Duodenal mucosa (tissue), 2 donors: ENCODE results near the gene NOD2.
A peak's percentile ranks its signal among the peaks of the same experiment; 100 is the strongest.

Experiments used
- H3K27ac ChIP-seq: one replicate; pipeline ENCODE4 v1.7.0; 2013; ENCODE audit warnings: low read depth, low read length
- H3K27me3 ChIP-seq, 2 donors: one replicate each; pipeline ENCODE4 v1.7.0; 2013; ENCODE audit warnings: low read length in 2 of 2, control low read depth in 1 of 2; ENCODE audit not compliant: insufficient read depth in 2 of 2, control insufficient read depth in 1 of 2
- H3K36me3 ChIP-seq, 2 donors: one replicate each; pipeline ENCODE4 v1.7.0; 2013; ENCODE audit warnings: low read length in 2 of 2, control low read depth in 1 of 2; ENCODE audit not compliant: insufficient read depth in 2 of 2, control insufficient read depth in 1 of 2
- H3K4me1 ChIP-seq, 2 donors: one replicate each; pipeline ENCODE4 v1.7.0; 2013; ENCODE audit warnings: low read length in 2 of 2, control low read depth in 1 of 2; ENCODE audit not compliant: insufficient read depth in 2 of 2, control insufficient read depth in 1 of 2
- H3K4me3 ChIP-seq, 2 donors: one replicate each; pipeline ENCODE4 v1.7.0; 2013; ENCODE audit warnings: low read length in 2 of 2, low read depth in 1 of 2
- H3K9ac ChIP-seq, 2 donors: one replicate each; pipeline ENCODE4 v1.7.0; 2013; ENCODE audit warnings: low read length in 2 of 2, low read depth in 1 of 2
- H3K9me3 ChIP-seq, 2 donors: one replicate each; pipeline ENCODE4 v1.7.0; 2013; ENCODE audit warnings: low read length in 2 of 2, control low read depth in 1 of 2; ENCODE audit not compliant: control insufficient read depth in 1 of 2

NOD2 gene

DNA sequence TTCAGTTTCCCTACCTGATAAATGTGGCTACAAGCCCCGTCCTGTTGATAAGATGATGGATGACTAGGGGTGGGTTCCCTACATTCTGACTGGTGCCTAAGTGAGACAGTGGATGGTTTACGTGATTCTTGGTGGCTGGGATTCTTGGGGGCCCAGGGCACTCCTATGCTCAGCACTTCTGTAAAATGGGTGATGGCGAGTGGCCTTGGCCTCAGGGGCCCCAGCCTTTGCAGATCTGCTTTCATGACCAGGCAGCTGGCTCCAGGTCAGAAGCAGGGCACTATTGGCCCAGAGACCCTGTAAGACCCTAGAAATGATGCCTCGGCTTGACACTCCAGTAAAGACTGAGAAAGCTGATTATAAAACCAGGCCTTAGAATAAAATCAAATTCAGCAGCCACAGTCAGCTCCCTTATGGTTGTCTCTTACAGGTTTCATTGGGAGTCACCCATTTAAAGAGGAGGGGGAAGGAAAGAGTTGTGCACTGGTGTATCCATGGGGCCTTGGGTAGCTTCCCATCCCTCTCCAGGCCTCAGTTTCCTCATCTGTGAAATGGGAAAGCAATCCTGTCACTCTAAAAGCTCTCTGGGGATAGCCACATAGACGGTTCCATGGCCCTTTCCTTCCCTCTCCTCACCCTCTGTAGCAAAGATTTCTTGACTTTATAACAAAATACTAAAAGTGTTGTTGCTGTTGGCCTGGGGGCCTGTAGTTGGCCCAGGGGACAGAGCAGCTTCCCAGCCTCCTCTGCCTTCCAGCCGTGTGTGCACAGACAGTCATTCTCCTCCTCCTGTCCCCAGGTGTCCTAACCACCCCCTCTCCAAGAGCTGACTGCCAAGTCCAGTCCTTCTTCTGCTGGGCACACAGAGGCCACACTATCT is 13.5 kb upstream of the NOD2 start:
- H3K9ac ChIP-seq: peak overlapping the region; percentile 52 to 53
- H3K36me3 ChIP-seq: peaks cover 2 to 6% of the 10 kb centered on the region in 2 donors
- H3K27ac ChIP-seq: no peak overlapping the region
- H3K27me3 ChIP-seq: no peaks in the 10 kb centered on the region
- peak overlapping the region; percentile 64 to 67 for H3K4me3 ChIP-seq
- H3K9me3 ChIP-seq: no peaks in the 10 kb centered on the region
- H3K4me1 ChIP-seq: peaks cover 17 to 24% of the 10 kb centered on the region in 2 donors

DNA sequence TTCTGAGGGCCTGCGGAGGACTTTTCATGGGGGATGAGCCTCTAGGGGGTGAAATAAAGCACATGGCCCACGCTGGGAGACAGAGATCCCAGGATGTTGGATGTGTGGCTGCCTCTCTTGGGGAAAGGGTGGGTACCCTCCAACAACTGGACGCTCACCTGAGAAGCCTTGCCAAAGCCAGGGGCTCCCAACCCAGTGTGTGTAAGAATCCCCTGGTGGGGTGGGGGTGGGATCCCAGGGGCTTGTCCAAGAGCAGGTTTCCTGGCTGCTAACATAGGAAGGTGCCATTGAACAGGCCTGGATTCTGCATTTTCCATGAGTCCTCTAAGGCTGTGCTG is 12.9 kb upstream of the NOD2 start:
- Histone ChIP-seq H3K4me3 (peak overlapping the region; percentile 64 to 67), H3K36me3 (peaks cover 0 to 5% of the 10 kb centered on the region in 2 donors), H3K27me3 (no peaks in the 10 kb centered on the region), H3K9ac (peak overlapping the region; percentile 52 to 53), H3K9me3 (no peaks in the 10 kb centered on the region), H3K27ac (no peak overlapping the region), H3K4me1 (peaks cover 23 to 28% of the 10 kb centered on the region in 2 donors)

DNA sequence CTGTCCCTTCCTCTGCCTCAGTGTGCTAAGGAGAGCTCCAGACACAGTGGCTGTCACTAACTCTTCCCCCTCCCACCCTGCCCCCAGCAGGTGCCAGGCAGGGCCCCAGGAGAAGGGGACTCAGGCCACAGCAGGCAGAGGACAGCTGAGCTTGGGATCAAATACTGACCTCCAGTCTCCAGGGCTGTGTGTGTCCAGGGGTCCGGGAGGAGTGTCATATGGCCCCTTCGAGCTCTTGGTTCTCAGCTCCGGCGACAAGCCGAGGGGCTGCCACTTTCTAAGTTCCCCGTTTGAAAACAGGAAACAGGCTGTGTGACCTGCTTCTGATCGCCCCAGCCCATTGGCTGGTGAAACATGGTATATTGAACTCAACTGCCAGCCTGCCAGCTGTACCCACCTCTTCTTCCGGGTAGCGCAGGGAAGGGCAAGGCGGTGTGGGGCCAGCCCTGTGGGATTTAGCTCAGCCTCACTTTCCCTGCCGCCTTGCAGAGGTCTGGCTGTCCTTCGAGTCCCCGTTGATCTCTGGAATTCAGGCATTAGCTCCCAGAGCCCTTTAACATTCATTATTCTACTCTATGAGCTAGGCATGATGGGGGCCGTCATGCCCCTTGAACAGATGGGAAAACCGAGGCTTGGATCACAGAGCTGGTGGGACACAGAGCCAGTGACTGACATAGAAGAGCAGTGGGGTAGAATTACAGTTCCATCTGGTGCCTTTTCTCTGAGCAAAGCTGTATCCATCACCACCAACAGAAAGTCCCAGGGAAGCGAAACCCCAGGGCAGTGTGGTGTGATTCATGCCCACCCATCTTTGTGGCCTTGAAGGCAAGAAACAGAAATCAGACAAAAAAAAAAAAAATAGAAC is 12.2 kb upstream of the NOD2 start, which contains the start of gene SNX20:
TSS of gene SNX20 (minus strand) at position 292 of the 865 bp plus-strand sequence. CDS start 3,786 bp downstream, outside the sequence.
- Histone ChIP-seq H3K4me1 (peaks cover 23 to 33% of the 10 kb centered on the region in 2 donors), H3K9me3 (no peaks in the 10 kb centered on the region), H3K9ac (peak within 1 kb of the TSS; percentile 52 to 53), H3K27me3 (no peaks in the 10 kb centered on the region), H3K36me3 (peaks cover 0 to 5% of the 10 kb centered on the region in 2 donors), H3K4me3 (peak within 1 kb of the TSS; percentile 64 to 67), H3K27ac (peak within 1 kb of the TSS; percentile 48)

DNA sequence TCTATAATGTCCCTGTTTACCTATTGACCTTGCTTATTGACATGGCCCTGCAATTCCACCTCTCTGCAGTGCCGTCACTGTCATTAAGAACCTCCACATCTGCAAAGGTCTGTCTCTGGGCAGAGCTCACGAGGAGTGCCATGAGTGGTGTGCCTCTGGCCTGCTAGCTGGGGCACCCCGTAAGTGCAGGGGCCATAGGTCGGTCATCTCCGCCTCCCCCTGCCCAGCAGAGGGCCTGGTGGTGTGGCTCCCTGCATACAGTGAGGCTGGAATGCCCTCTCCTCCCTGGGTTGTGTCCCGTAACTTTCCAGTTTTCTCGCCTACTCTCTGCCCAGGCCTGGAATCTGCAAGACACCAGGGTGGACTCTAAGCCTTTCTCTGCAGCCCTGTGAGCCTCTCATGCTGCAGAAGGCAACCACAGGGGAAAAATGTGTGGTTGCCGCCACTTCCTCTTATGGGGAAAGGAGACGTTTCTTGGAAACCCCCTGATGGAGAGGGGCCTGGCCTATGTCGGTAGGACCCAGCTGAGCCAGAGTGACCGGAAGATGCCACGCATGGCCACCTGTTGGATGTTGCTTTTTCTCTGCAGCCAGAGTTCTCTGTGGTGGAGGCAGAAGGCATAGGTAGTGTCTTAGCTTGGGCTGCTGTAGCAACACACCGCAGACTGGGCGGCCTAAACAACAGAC is 9.6 kb upstream of the NOD2 start:
- Histone ChIP-seq H3K9me3 (no peaks in the 10 kb centered on the region), H3K4me3 (no peak overlapping the region), H3K36me3 (no peaks in the 10 kb centered on the region), H3K27me3 (no peaks in the 10 kb centered on the region), H3K27ac (peak overlapping the region; percentile 0), H3K9ac (no peak overlapping the region), H3K4me1 (peaks cover 28 to 33% of the 10 kb centered on the region in 2 donors)

DNA sequence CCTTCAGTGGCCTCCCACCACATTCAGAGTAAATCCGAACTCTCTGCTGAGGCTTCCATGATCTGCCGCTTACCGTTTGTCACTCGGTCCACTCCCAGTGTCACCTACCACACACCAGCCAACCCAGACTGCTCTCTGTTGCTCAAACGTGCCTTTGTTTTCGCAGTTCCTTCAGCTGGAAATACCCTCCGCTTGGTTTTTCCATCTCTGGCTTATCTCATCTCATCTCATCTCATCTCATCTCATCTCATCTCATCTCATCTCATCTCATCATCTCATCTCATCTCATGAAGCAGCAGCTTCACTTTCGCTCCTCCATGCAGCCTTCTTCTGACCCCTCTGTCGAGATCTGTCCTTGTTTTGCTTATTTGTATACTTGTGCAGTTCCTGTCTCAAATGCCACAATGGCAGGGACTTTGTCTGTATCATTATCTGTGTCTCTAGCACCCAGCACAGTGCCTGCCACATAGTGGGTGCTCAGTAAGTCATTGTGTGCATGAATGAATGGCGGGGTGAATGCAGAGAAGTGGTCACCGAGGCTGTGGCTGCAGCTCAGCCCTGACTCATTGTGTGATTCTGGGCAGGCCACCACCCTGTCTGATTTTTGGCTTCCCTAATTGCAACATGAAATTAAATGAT is 8.5 kb upstream of the NOD2 start:
- no peak overlapping the region for H3K9ac ChIP-seq
- H3K9me3 ChIP-seq: no peaks in the 10 kb centered on the region
- H3K36me3 ChIP-seq: no peaks in the 10 kb centered on the region
- peak overlapping the region; percentile 5 for H3K27ac ChIP-seq
- H3K27me3 ChIP-seq: no peaks in the 10 kb centered on the region
- peaks cover 28 to 30% of the 10 kb centered on the region in 2 donors for H3K4me1 ChIP-seq
- H3K4me3 ChIP-seq: no peak overlapping the region

- peaks cover 28 to 30% of the 10 kb centered on the region in 2 donors for H3K4me1 ChIP-seq
- H3K27ac ChIP-seq: peak overlapping the region; percentile 5
- no peaks in the 10 kb centered on the region for H3K27me3 ChIP-seq
Observed at GRCh38 chr16:50685462-50686063, 7.8 kb upstream of the NOD2 start.

GRCh38 chr16:50688083-50688482 is 5.3 kb upstream of the NOD2 start:
- Histone ChIP-seq H3K36me3 (no peaks in the 10 kb centered on the region), H3K27ac (no peak overlapping the region), H3K4me1 (peaks cover 27 to 28% of the 10 kb centered on the region in 2 donors), H3K27me3 (no peaks in the 10 kb centered on the region), H3K9me3 (no peaks in the 10 kb centered on the region), H3K9ac (no peak overlapping the region), H3K4me3 (no peak overlapping the region)

More at GRCh38 chr16:50685462-50686063, 7.8 kb upstream of the NOD2 start:
- Histone ChIP-seq H3K9me3 (no peaks in the 10 kb centered on the region), H3K9ac (no peak overlapping the region), H3K36me3 (no peaks in the 10 kb centered on the region), H3K4me3 (no peak overlapping the region)

GRCh38 chr16:50688867-50689266 is 4.5 kb upstream of the NOD2 start:
- Histone ChIP-seq H3K4me3 (no peak overlapping the region), H3K36me3 (no peaks in the 10 kb centered on the region), H3K27ac (no peak overlapping the region), H3K9me3 (no peaks in the 10 kb centered on the region), H3K4me1 (peaks cover 23 to 26% of the 10 kb centered on the region in 2 donors), H3K27me3 (peaks cover 0 to 2% of the 10 kb centered on the region in 2 donors), H3K9ac (no peak overlapping the region)

GRCh38 chr16:50690177-50690576 is 3.2 kb upstream of the NOD2 start:
- H3K36me3 ChIP-seq: no peaks in the 10 kb centered on the region
- no peak overlapping the region for H3K27ac ChIP-seq
- peaks cover 18% of the 10 kb centered on the region in 2 donors for H3K4me1 ChIP-seq
- H3K27me3 ChIP-seq: peaks cover 0 to 6% of the 10 kb centered on the region in 2 donors
- no peak overlapping the region for H3K9ac ChIP-seq
- no peaks in the 10 kb centered on the region for H3K9me3 ChIP-seq
- H3K4me3 ChIP-seq: no peak overlapping the region
